ENCODE data around the gene CYB5R2.

DNA sequence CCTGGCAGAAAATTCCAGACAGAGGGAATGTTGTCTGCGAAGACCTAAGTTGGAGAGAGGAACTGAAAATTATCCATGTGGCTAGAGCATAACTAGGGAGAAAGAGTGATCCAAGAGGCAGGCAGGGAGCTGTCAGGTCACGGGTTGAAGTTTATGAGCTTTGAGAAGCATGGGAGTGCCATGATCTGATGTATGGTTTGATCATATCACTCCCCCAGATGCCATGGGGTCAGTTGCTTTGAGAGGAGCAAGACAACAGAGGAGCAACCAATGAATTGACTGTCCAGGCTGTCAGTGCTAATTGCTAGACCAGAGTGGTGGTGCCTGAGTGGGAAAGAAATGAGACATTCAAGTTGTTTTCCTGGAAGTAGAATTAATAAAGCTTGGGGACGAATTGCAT, 54.0 kb downstream of the CYB5R2 start:
- TF ChIP-seq ARNTL (CRISPR knock-in tag; IDR thresholded peaks at IDR 0.05; ENCODE audit: borderline replicate concordance, low read depth) = no peak
- no peak for TF ChIP-seq RARB (CRISPR knock-in tag; IDR thresholded peaks at IDR 0.05)
- no peak for TF ChIP-seq SNAI2 (CRISPR knock-in tag; IDR thresholded peaks at IDR 0.05)
- no peak for TF ChIP-seq ZNF70 (CRISPR knock-in tag; IDR thresholded peaks at IDR 0.05)
- TF ChIP-seq, protein P1, sequence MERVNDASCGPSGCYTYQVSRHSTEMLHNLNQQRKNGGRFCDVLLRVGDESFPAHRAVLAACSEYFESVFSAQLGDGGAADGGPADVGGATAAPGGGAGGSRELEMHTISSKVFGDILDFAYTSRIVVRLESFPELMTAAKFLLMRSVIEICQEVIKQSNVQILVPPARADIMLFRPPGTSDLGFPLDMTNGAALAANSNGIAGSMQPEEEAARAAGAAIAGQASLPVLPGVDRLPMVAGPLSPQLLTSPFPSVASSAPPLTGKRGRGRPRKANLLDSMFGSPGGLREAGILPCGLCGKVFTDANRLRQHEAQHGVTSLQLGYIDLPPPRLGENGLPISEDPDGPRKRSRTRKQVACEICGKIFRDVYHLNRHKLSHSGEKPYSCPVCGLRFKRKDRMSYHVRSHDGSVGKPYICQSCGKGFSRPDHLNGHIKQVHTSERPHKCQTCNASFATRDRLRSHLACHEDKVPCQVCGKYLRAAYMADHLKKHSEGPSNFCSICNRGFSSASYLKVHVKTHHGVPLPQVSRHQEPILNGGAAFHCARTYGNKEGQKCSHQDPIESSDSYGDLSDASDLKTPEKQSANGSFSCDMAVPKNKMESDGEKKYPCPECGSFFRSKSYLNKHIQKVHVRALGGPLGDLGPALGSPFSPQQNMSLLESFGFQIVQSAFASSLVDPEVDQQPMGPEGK (CRISPR knock-in tag; IDR thresholded peaks at IDR 0.05; ENCODE audit: borderline replicate concordance) = no peak
- TF ChIP-seq ZFP30 (CRISPR knock-in tag; IDR thresholded peaks at IDR 0.05) = no peak

All from SK-N-SH treated with all-trans-retinoic acid at 6 μM for 48 hours (cell line).